Upper lobe of left lung (tissue), 4 donors: ENCODE measurements around the gene AGAP9.

Experiments used
- CTCF ChIP-seq, 6 experiments: fragments of 450-650 bp in 4 of 6; fragments of 200-600 bp in 2 of 6; sonication (generic) in 2 of 6; IDR thresholded peaks; one replicate each; pipeline ENCODE4 v1.5.1; 2016 to 2019; ENCODE audit warnings: antibody characterized with exemption in 6 of 6
- POLR2AphosphoS5 ChIP-seq, 2 donors: sonication (generic); formaldehyde crosslinking; IDR thresholded peaks; one replicate each; pipeline ENCODE4 v1.5.1; 2017; ENCODE audit warnings: antibody characterized with exemption in 2 of 2

GRCh38 chr10:47458466-47459154 lies 64.8 kb downstream of the AGAP9 start:
- TF ChIP-seq CTCF (IDR thresholded peaks at IDR 0.05) (no peak), POLR2AphosphoS5 (IDR thresholded peaks at IDR 0.05) (no peak)
